Measurements from ENCODE around the gene SFXN3.

The SFXN3 gene

DNA sequence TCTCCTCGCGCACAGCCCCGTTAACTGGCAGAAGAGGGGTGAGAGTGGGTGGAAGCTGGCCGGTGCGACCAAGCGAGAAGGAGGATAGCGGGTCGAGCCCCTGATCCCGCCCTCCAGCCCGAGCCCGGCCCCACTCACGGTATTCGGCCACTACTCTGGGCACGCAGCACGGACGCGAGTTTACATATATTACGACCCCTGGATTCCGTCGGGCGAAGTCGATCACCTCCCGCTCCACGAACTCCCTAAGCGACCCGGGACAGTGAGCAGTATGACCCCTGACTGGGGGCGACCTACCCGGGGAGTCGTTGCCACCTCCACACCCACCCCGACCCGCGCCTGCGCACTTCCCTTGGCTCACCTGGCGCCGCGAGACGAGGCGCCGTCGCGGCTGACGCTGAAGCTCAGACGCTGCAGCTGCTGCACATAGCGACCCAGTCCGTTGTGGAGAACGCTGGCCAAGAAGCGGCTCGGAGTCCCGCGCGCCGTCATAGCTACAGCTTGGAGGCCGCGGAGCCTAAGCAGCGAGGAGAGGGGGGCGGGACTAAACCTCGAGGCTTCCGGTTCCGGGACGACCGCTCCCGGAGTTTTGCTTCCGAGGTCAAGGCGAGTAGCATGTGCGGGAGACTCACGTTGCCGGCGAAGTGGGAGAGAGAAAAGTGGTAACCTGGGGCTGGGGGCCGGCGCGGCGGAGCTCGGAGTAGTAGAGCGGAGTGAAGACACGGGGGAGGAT, 43.9 kb upstream of the SFXN3 start, which contains the start of the genes MRPL43 and TWNK:
MRPL43 (minus strand) TSS at position 546 of the 733 bp plus-strand sequence; CDS start at position 492, 54 bp downstream.
TWNK (plus strand) TSS at position 592 of the 733 bp plus-strand sequence. CDS start 668 bp downstream, outside the sequence.
- H3K27ac ChIP-seq (ENCODE audit: low read depth, low read length, poor library complexity, severe bottlenecking) = peak within 1 kb of the TSS; percentile 79
- H3K79me2 ChIP-seq (ENCODE audit: insufficient read depth, low read length) = peaks cover 15% of the 10 kb centered on the region
- H4K20me1 ChIP-seq (ENCODE audit: insufficient read depth, low read length) = no peaks in the 10 kb centered on the region
- peaks cover 16% of the 10 kb centered on the region for H3K4me1 ChIP-seq (ENCODE audit: insufficient read depth, low read length, severe bottlenecking)
- no peaks in the 10 kb centered on the region for H3K9me3 ChIP-seq (ENCODE audit: low read length)
- no peaks in the 10 kb centered on the region for H3K9me2 ChIP-seq (ENCODE audit: low read depth, low read length)
- H3F3A ChIP-seq (ENCODE audit: insufficient read depth, low read length) = no peaks in the 10 kb centered on the region
- no peaks in the 10 kb centered on the region for H3K27me3 ChIP-seq (ENCODE audit: insufficient read depth, low read length)
- TF ChIP-seq, protein P1, sequence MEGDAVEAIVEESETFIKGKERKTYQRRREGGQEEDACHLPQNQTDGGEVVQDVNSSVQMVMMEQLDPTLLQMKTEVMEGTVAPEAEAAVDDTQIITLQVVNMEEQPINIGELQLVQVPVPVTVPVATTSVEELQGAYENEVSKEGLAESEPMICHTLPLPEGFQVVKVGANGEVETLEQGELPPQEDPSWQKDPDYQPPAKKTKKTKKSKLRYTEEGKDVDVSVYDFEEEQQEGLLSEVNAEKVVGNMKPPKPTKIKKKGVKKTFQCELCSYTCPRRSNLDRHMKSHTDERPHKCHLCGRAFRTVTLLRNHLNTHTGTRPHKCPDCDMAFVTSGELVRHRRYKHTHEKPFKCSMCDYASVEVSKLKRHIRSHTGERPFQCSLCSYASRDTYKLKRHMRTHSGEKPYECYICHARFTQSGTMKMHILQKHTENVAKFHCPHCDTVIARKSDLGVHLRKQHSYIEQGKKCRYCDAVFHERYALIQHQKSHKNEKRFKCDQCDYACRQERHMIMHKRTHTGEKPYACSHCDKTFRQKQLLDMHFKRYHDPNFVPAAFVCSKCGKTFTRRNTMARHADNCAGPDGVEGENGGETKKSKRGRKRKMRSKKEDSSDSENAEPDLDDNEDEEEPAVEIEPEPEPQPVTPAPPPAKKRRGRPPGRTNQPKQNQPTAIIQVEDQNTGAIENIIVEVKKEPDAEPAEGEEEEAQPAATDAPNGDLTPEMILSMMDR (IDR thresholded peaks at IDR 0.05; ENCODE audit: low read length) = no peak
- TF ChIP-seq EZH2 (IDR thresholded peaks at IDR 0.05; ENCODE audit: borderline replicate concordance, low read length) = no peak
- H3K9ac ChIP-seq (ENCODE audit: low read length) = peak within 1 kb of the TSS; percentile 86
- H2AFZ ChIP-seq (ENCODE audit: low read length) = no peak within 1 kb of the TSS
- H3K4me2 ChIP-seq (ENCODE audit: low read length) = peak within 1 kb of the TSS; percentile 95
- H3K4me3 ChIP-seq (ENCODE audit: low read depth, low read length, poor library complexity, severe bottlenecking) = peak within 1 kb of the TSS; percentile 88
- peaks cover 30% of the 10 kb centered on the region for H3K36me3 ChIP-seq (ENCODE audit: insufficient read depth, low read length)

DNA sequence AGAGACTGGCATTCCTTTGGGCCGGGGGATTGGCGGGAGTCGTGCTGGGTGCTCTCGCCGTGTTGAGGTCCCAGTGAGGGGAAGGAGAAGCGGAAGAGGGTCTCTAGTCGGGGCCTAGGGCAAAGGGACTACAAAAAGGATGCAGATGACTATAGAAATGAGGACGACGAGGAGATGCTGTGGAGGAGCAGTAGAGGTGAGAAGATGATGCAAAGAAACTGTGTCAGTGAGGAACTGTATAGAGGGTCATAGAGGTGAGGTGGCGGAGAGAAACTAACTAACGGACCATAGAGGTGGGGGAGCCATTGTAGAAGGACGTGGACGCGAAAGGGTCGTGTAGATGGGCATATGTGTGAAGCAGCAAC, 43.4 kb upstream of the SFXN3 start:
- no peak for TF ChIP-seq EZH2 (IDR thresholded peaks at IDR 0.05; ENCODE audit: borderline replicate concordance, low read length)
- TF ChIP-seq, protein P1 (IDR thresholded peaks at IDR 0.05; ENCODE audit: low read length) = no peak
- Histone ChIP-seq H3K4me2 (ENCODE audit: low read length) (peak overlapping the region; percentile 95), H3K4me1 (ENCODE audit: insufficient read depth, low read length, severe bottlenecking) (peaks cover 16% of the 10 kb centered on the region), H4K20me1 (ENCODE audit: insufficient read depth, low read length) (no peaks in the 10 kb centered on the region), H3K79me2 (ENCODE audit: insufficient read depth, low read length) (peaks cover 15% of the 10 kb centered on the region), H3F3A (ENCODE audit: insufficient read depth, low read length) (no peaks in the 10 kb centered on the region), H3K9ac (ENCODE audit: low read length) (peak overlapping the region; percentile 86), H3K4me3 (ENCODE audit: low read depth, low read length, poor library complexity, severe bottlenecking) (peak overlapping the region; percentile 88), H3K9me2 (ENCODE audit: low read depth, low read length) (no peaks in the 10 kb centered on the region), H3K36me3 (ENCODE audit: insufficient read depth, low read length) (peaks cover 30% of the 10 kb centered on the region), H2AFZ (ENCODE audit: low read length) (no peak overlapping the region), H3K27ac (ENCODE audit: low read depth, low read length, poor library complexity, severe bottlenecking) (peak overlapping the region; percentile 79), H3K9me3 (ENCODE audit: low read length) (no peaks in the 10 kb centered on the region), H3K27me3 (ENCODE audit: insufficient read depth, low read length) (no peaks in the 10 kb centered on the region)

GRCh38 chr10:100988166-100988565, 42.9 kb upstream of the SFXN3 start:
- Histone ChIP-seq H4K20me1 (ENCODE audit: insufficient read depth, low read length) (no peaks in the 10 kb centered on the region), H3K9ac (ENCODE audit: low read length) (peak overlapping the region; percentile 86), H3K36me3 (ENCODE audit: insufficient read depth, low read length) (peaks cover 32% of the 10 kb centered on the region), H3F3A (ENCODE audit: insufficient read depth, low read length) (no peaks in the 10 kb centered on the region), H3K79me2 (ENCODE audit: insufficient read depth, low read length) (peaks cover 15% of the 10 kb centered on the region), H2AFZ (ENCODE audit: low read length) (no peak overlapping the region), H3K9me2 (ENCODE audit: low read depth, low read length) (no peaks in the 10 kb centered on the region), H3K4me3 (ENCODE audit: low read depth, low read length, poor library complexity, severe bottlenecking) (peak overlapping the region; percentile 88), H3K4me2 (ENCODE audit: low read length) (peak overlapping the region; percentile 95), H3K9me3 (ENCODE audit: low read length) (no peaks in the 10 kb centered on the region), H3K27ac (ENCODE audit: low read depth, low read length, poor library complexity, severe bottlenecking) (no peak overlapping the region), H3K27me3 (ENCODE audit: insufficient read depth, low read length) (no peaks in the 10 kb centered on the region), H3K4me1 (ENCODE audit: insufficient read depth, low read length, severe bottlenecking) (peaks cover 16% of the 10 kb centered on the region)
- TF ChIP-seq, protein P1 (IDR thresholded peaks at IDR 0.05; ENCODE audit: low read length) = no peak
- no peak for TF ChIP-seq EZH2 (IDR thresholded peaks at IDR 0.05; ENCODE audit: borderline replicate concordance, low read length)

All from OCI-LY1 (cell line).